ENCODE results near the gene CCSER1.

CCSER1 gene

GRCh38 chr4:90198086-90198847 is 71.1 kb downstream of the CCSER1 start:
- no peak for DNase-seq

GRCh38 chr4:90207887-90208454 is 80.8 kb downstream of the CCSER1 start:
- no peak for DNase-seq

GRCh38 chr4:90209922-90210321 is 82.7 kb downstream of the CCSER1 start:
- DNase-seq, result no peak

GRCh38 chr4:90211174-90211573 is 84.0 kb downstream of the CCSER1 start:
- no peak for DNase-seq

GRCh38 chr4:90215286-90215685 is 88.1 kb downstream of the CCSER1 start:
- no peak for DNase-seq

- DNase-seq, result no peak
Observed at GRCh38 chr4:90219822-90220221, 92.6 kb downstream of the CCSER1 start.

- no peak for DNase-seq
Observed at GRCh38 chr4:90220459-90220858, 93.3 kb downstream of the CCSER1 start.

GRCh38 chr4:90226734-90227133 is 99.5 kb downstream of the CCSER1 start:
- no peak for DNase-seq

- no peak for DNase-seq
Observed at GRCh38 chr4:90227177-90227576, 100.0 kb downstream of the CCSER1 start.

- DNase-seq, result no peak
Observed at GRCh38 chr4:90234916-90235547, 107.8 kb downstream of the CCSER1 start.

- DNase-seq, result no peak
Observed at GRCh38 chr4:90237751-90238530, 110.7 kb downstream of the CCSER1 start.

GRCh38 chr4:90240333-90240732 is 113.1 kb downstream of the CCSER1 start:
- DNase-seq, result no peak

GRCh38 chr4:90241008-90241407 is 113.8 kb downstream of the CCSER1 start:
- no peak for DNase-seq

GRCh38 chr4:90245837-90246236 is 118.6 kb downstream of the CCSER1 start:
- DNase-seq, result no peak

GRCh38 chr4:90246816-90247215 is 119.6 kb downstream of the CCSER1 start:
- no peak for DNase-seq

- no peak for DNase-seq
Observed at GRCh38 chr4:90254357-90254756, 127.2 kb downstream of the CCSER1 start.

GRCh38 chr4:90274175-90274574 is 147.0 kb downstream of the CCSER1 start:
- DNase-seq, result no peak

GRCh38 chr4:90280954-90281353 is 153.8 kb downstream of the CCSER1 start:
- no peak for DNase-seq

- no peak for DNase-seq
Observed at GRCh38 chr4:90281541-90282355, 154.6 kb downstream of the CCSER1 start.

- DNase-seq, result no peak
Observed at GRCh38 chr4:90290345-90290744, 163.2 kb downstream of the CCSER1 start.

- DNase-seq, result no peak
Observed at GRCh38 chr4:90292438-90292837, 165.2 kb downstream of the CCSER1 start.

- DNase-seq, result no peak
Observed at GRCh38 chr4:90293320-90293719, 166.1 kb downstream of the CCSER1 start.

GRCh38 chr4:90299373-90299772 is 172.2 kb downstream of the CCSER1 start:
- DNase-seq, result no peak
